PC-9 (cell line): ENCODE data around the gene MSRB2.

Experiments used
- EZH2 ChIP-seq: fragments of 200-600 bp; sonication (generic); IDR thresholded peaks from 2 replicates; pipeline ENCODE4 v1.8.0; 2017; ENCODE audit warnings: antibody characterized with exemption, low read depth
- TF ChIP-seq, protein P1 (sequence below): fragments of 200-600 bp; sonication (generic); conservative IDR thresholded peaks from 2 replicates; pipeline ENCODE4 v1.6.1; 2017; ENCODE audit warnings: mixed run types, antibody characterized with exemption, mild to moderate bottlenecking, moderate library complexity

GRCh38 chr10:23080262-23080661 lies 15.1 kb upstream of the MSRB2 start:
- TF ChIP-seq, protein P1, sequence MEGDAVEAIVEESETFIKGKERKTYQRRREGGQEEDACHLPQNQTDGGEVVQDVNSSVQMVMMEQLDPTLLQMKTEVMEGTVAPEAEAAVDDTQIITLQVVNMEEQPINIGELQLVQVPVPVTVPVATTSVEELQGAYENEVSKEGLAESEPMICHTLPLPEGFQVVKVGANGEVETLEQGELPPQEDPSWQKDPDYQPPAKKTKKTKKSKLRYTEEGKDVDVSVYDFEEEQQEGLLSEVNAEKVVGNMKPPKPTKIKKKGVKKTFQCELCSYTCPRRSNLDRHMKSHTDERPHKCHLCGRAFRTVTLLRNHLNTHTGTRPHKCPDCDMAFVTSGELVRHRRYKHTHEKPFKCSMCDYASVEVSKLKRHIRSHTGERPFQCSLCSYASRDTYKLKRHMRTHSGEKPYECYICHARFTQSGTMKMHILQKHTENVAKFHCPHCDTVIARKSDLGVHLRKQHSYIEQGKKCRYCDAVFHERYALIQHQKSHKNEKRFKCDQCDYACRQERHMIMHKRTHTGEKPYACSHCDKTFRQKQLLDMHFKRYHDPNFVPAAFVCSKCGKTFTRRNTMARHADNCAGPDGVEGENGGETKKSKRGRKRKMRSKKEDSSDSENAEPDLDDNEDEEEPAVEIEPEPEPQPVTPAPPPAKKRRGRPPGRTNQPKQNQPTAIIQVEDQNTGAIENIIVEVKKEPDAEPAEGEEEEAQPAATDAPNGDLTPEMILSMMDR, result no peak
- no peak for TF ChIP-seq EZH2
